ENCODE data around the gene RNF138.

RNF138 gene

DNA sequence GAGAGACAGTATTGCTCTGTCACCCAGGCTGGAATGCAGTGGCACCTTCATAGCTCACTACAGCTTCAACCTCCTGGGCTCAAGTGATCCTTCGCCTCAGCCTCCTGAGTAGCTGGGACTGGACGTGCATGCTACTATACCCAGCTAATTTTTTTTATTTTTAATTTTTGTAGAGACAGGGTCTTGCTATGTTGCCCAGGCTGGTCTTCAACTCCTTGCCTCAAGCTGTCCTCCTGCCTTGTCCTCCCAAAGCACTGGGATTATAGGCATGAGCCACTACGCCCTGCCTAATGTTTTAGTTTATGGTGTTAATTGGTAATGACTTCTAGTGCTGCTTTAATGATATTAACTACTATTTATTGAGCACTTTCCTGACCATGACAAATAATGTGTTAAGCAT, 18.3 kb downstream of the RNF138 start:
- no peaks in the 10 kb centered on the region for H3K36me3 ChIP-seq (ENCODE audit: control insufficient read depth, insufficient read depth, low read length)
- H3K9me3 ChIP-seq (ENCODE audit: control insufficient read depth, insufficient read depth, low read length): no peaks in the 10 kb centered on the region
- H3K4me3 ChIP-seq (ENCODE audit: low read depth, low read length): no peak overlapping the region
- H3K9ac ChIP-seq (ENCODE audit: low read depth, low read length): no peak overlapping the region
- H3K27me3 ChIP-seq (ENCODE audit: control insufficient read depth, insufficient read depth, low read length): no peaks in the 10 kb centered on the region
- H3K4me1 ChIP-seq (ENCODE audit: control insufficient read depth, insufficient read depth, low read length): no peaks in the 10 kb centered on the region

DNA sequence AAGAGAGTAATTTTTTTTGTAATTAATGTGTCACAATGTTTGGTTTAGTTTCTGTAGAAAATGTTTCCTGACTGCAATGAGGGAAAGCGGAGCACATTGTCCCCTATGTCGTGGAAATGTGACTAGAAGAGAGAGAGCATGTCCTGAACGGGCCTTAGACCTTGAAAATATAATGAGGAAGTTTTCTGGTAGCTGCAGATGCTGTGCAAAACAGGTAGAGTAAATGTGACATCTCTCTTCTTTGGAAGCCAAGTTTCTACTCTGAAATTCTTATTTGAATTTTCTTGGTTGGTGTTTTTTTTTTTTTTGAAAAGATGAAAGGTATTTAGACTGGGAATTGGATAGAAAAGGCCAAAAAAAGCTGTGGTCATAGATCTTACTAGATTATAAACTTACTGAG, 20.0 kb downstream of the RNF138 start:
- Histone ChIP-seq H3K9me3 (ENCODE audit: control insufficient read depth, insufficient read depth, low read length) (no peaks in the 10 kb centered on the region), H3K27me3 (ENCODE audit: control insufficient read depth, insufficient read depth, low read length) (no peaks in the 10 kb centered on the region), H3K4me1 (ENCODE audit: control insufficient read depth, insufficient read depth, low read length) (no peaks in the 10 kb centered on the region), H3K4me3 (ENCODE audit: low read depth, low read length) (no peak overlapping the region), H3K36me3 (ENCODE audit: control insufficient read depth, insufficient read depth, low read length) (no peaks in the 10 kb centered on the region), H3K9ac (ENCODE audit: low read depth, low read length) (no peak overlapping the region)

- Histone ChIP-seq H3K9me3 (ENCODE audit: control insufficient read depth, insufficient read depth, low read length) (no peaks in the 10 kb centered on the region), H3K36me3 (ENCODE audit: control insufficient read depth, insufficient read depth, low read length) (no peaks in the 10 kb centered on the region), H3K9ac (ENCODE audit: low read depth, low read length) (no peak overlapping the region), H3K27me3 (ENCODE audit: control insufficient read depth, insufficient read depth, low read length) (no peaks in the 10 kb centered on the region), H3K4me3 (ENCODE audit: low read depth, low read length) (no peak overlapping the region), H3K4me1 (ENCODE audit: control insufficient read depth, insufficient read depth, low read length) (no peaks in the 10 kb centered on the region)
Observed at GRCh38 chr18:32112826-32113225, 21.2 kb downstream of the RNF138 start.

GRCh38 chr18:32114293-32114942, 22.7 kb downstream of the RNF138 start:
- Histone ChIP-seq H3K36me3 (ENCODE audit: control insufficient read depth, insufficient read depth, low read length) (no peaks in the 10 kb centered on the region), H3K27me3 (ENCODE audit: control insufficient read depth, insufficient read depth, low read length) (no peaks in the 10 kb centered on the region), H3K4me1 (ENCODE audit: control insufficient read depth, insufficient read depth, low read length) (no peaks in the 10 kb centered on the region), H3K4me3 (ENCODE audit: low read depth, low read length) (no peak overlapping the region), H3K9ac (ENCODE audit: low read depth, low read length) (no peak overlapping the region), H3K9me3 (ENCODE audit: control insufficient read depth, insufficient read depth, low read length) (no peaks in the 10 kb centered on the region)

GRCh38 chr18:32122039-32122438, 30.4 kb downstream of the RNF138 start:
- Histone ChIP-seq H3K27me3 (ENCODE audit: control insufficient read depth, insufficient read depth, low read length) (no peaks in the 10 kb centered on the region), H3K4me1 (ENCODE audit: control insufficient read depth, insufficient read depth, low read length) (no peaks in the 10 kb centered on the region), H3K9me3 (ENCODE audit: control insufficient read depth, insufficient read depth, low read length) (no peaks in the 10 kb centered on the region), H3K4me3 (ENCODE audit: low read depth, low read length) (no peak overlapping the region), H3K9ac (ENCODE audit: low read depth, low read length) (no peak overlapping the region), H3K36me3 (ENCODE audit: control insufficient read depth, insufficient read depth, low read length) (no peaks in the 10 kb centered on the region)

DNA sequence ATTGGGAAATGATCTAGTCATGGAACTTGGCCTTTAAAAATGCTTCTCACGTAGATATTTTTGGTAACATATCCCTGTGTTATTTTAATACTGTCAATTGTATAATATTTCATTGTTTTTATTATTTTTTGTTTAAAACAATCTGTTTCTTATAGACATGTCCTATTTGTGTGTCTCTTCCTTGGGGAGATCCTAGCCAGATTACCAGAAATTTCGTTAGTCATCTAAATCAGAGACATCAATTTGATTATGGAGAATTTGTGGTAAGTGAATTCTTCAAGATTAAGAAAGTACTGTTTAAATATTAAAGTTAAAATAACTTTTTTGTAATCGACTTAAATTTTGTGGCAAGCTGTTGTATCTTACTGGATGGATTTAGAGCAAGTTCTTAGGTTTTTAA, 34.9 kb downstream of the RNF138 start:
- H3K36me3 ChIP-seq (ENCODE audit: control insufficient read depth, insufficient read depth, low read length): no peaks in the 10 kb centered on the region
- H3K27me3 ChIP-seq (ENCODE audit: control insufficient read depth, insufficient read depth, low read length): no peaks in the 10 kb centered on the region
- H3K9ac ChIP-seq (ENCODE audit: low read depth, low read length): no peak overlapping the region
- H3K9me3 ChIP-seq (ENCODE audit: control insufficient read depth, insufficient read depth, low read length): no peaks in the 10 kb centered on the region
- no peaks in the 10 kb centered on the region for H3K4me1 ChIP-seq (ENCODE audit: control insufficient read depth, insufficient read depth, low read length)
- no peak overlapping the region for H3K4me3 ChIP-seq (ENCODE audit: low read depth, low read length)

DNA sequence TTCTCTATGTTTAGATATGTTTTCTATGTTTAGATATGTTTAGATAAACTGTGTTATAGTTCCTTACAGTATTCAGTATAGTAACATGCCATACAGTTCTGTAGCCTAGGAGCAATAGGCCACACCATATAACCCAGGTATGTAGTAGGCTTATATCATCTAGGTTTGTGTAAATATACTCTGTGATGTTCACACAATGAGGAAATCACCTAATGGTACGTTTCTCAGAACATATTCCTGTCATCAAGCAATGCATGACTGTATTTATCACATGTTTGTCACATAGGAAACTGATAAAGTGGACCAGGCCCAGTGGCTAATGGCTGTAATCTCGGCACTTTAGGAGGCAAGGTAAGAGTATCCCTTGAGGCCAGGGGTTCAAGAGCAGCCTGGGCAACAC, 44.0 kb downstream of the RNF138 start:
- H3K9ac ChIP-seq (ENCODE audit: low read depth, low read length): no peak overlapping the region
- H3K4me1 ChIP-seq (ENCODE audit: control insufficient read depth, insufficient read depth, low read length): no peaks in the 10 kb centered on the region
- no peak overlapping the region for H3K4me3 ChIP-seq (ENCODE audit: low read depth, low read length)
- H3K27me3 ChIP-seq (ENCODE audit: control insufficient read depth, insufficient read depth, low read length): no peaks in the 10 kb centered on the region
- no peaks in the 10 kb centered on the region for H3K36me3 ChIP-seq (ENCODE audit: control insufficient read depth, insufficient read depth, low read length)
- no peaks in the 10 kb centered on the region for H3K9me3 ChIP-seq (ENCODE audit: control insufficient read depth, insufficient read depth, low read length)

DNA sequence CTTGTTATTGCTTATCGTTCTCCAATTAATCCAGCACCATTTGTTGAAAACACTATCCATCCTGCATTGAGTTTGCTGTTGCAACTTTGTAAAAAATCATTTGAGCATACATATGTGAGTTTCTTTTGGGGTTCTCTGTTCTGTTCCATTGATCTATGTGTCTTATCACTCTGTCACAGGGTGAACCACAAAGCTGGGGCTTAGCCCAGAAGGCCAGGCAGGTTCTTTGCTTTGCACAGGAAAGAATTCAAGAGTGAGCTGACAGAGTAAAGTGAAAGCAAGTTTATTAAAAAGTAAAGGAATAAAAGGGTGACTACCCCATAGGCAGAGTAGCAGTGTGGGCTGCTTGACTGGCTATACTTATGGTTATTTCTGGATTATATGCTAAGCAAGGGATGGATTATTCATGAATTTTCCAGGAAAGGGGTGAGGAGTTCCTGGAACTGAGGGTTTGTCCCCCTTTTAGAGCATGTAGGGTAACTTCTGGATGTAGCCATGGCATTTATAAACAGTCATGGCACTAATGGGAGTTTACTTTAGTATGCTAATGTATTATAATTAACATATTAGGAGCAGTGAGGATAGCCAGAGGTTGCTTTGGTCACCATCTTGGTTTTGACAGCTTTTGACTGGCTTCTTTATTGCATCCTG, 46.8 kb downstream of the RNF138 start:
- Histone ChIP-seq H3K9me3 (ENCODE audit: control insufficient read depth, insufficient read depth, low read length) (no peaks in the 10 kb centered on the region), H3K4me3 (ENCODE audit: low read depth, low read length) (no peak overlapping the region), H3K27me3 (ENCODE audit: control insufficient read depth, insufficient read depth, low read length) (no peaks in the 10 kb centered on the region), H3K4me1 (ENCODE audit: control insufficient read depth, insufficient read depth, low read length) (no peaks in the 10 kb centered on the region), H3K36me3 (ENCODE audit: control insufficient read depth, insufficient read depth, low read length) (no peaks in the 10 kb centered on the region), H3K9ac (ENCODE audit: low read depth, low read length) (no peak overlapping the region)

DNA sequence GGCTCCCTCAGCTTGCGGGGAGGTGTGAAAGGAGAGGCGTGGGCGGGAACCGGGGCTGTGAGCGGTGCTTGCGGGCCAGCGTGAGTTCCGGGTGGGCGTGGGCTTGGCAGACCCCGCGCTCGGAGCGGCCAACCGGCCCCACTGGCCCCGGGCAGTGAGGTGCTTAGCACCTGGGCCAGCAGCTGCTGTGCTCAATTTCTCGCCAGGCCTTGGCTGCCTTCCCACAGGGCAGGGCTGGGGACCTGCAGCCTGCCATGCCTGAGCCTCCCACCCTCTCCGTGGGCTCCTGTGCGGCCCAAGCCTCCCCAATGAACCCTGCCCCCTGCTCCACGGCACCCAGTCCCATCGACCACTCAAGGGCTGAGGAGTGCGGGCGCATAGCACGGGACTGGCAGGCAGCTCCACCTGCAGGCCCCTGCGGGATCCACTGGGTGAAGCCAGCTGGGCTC, 48.2 kb downstream of the RNF138 start:
- no peak overlapping the region for H3K4me3 ChIP-seq (ENCODE audit: low read depth, low read length)
- no peaks in the 10 kb centered on the region for H3K27me3 ChIP-seq (ENCODE audit: control insufficient read depth, insufficient read depth, low read length)

DNA sequence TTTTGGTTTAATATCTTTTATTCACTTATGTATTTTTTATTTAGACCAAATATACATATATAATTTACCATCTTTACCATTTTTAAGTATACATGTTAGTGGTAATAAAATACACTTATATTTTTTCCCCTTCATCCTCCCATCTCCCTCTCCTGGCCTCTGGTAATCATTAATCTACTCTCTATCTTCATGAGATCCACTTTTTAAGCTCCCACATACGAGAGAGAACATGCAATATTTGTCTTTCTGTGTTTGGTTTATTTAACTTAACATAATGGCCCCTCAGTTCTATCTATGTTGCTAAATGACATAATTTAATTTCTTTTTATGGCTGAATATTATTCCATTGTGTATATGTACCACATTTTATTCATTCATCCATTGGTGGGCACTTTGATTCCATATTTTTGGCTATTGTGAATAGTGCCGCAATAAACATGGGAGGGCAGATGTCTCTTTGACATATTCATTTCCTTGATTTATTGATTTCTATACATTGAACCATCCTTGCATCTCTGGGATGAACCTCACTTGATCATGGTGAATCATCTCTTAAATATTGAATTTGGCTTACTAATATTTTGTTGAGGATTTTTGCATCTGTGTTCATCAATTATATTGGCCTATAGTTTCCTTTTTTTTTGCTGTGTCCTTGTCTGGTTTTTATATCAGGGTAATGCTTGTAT, 56.7 kb downstream of the RNF138 start:
- H3K9me3 ChIP-seq (ENCODE audit: control insufficient read depth, insufficient read depth, low read length): no peaks in the 10 kb centered on the region
- H3K36me3 ChIP-seq (ENCODE audit: control insufficient read depth, insufficient read depth, low read length): no peaks in the 10 kb centered on the region
- no peaks in the 10 kb centered on the region for H3K4me1 ChIP-seq (ENCODE audit: control insufficient read depth, insufficient read depth, low read length)
- H3K4me3 ChIP-seq (ENCODE audit: low read depth, low read length): no peak overlapping the region
- H3K9ac ChIP-seq (ENCODE audit: low read depth, low read length): no peak overlapping the region
- no peaks in the 10 kb centered on the region for H3K27me3 ChIP-seq (ENCODE audit: control insufficient read depth, insufficient read depth, low read length)

More for the DNA sequence above, 48.2 kb downstream of the RNF138 start:
- Histone ChIP-seq H3K36me3 (ENCODE audit: control insufficient read depth, insufficient read depth, low read length) (no peaks in the 10 kb centered on the region), H3K4me1 (ENCODE audit: control insufficient read depth, insufficient read depth, low read length) (no peaks in the 10 kb centered on the region), H3K9ac (ENCODE audit: low read depth, low read length) (no peak overlapping the region), H3K9me3 (ENCODE audit: control insufficient read depth, insufficient read depth, low read length) (no peaks in the 10 kb centered on the region)

DNA sequence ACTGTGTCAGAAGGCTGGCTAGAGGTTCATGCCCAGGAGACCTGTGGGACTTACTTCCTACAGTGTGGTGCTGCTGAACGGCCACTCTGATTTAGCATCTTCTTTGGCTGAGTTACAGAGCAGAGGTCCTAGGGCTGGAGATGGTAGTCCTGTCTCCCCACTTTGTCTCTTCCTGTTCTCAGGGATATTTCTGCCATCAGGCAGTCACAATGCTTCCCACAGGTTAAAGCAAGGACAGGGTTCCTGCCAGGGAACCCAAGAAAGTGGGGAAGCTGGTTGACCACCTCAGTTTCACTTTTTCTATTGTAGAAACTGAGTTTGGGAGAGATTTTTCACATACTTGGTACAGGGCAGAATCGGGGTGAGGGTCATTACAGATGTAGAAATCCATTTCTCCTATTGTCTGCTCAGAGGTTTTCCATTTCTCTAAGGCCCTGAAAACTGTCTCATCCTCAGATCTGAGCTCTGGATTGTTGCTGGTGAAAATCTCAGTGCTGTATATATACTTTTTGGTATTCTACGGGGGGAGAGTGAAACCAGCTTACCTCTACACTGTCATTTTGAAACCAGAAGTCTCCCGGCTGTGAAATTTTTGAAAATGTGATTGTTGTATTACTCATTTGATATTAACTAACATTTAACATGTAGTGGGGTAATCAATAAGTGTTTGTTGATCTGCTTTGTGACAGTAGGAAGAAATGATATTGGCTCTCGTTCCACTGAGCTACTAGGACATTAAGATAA, 61.2 kb downstream of the RNF138 start:
- H3K27me3 ChIP-seq (ENCODE audit: control insufficient read depth, insufficient read depth, low read length): no peaks in the 10 kb centered on the region
- H3K4me3 ChIP-seq (ENCODE audit: low read depth, low read length): no peak overlapping the region
- no peak overlapping the region for H3K9ac ChIP-seq (ENCODE audit: low read depth, low read length)

More for the DNA sequence above, 61.2 kb downstream of the RNF138 start:
- no peaks in the 10 kb centered on the region for H3K4me1 ChIP-seq (ENCODE audit: control insufficient read depth, insufficient read depth, low read length)
- H3K9me3 ChIP-seq (ENCODE audit: control insufficient read depth, insufficient read depth, low read length): no peaks in the 10 kb centered on the region
- H3K36me3 ChIP-seq (ENCODE audit: control insufficient read depth, insufficient read depth, low read length): no peaks in the 10 kb centered on the region

All from iPS-15b (cell line).